ENCODE results near the gene HRH4.

DNA sequence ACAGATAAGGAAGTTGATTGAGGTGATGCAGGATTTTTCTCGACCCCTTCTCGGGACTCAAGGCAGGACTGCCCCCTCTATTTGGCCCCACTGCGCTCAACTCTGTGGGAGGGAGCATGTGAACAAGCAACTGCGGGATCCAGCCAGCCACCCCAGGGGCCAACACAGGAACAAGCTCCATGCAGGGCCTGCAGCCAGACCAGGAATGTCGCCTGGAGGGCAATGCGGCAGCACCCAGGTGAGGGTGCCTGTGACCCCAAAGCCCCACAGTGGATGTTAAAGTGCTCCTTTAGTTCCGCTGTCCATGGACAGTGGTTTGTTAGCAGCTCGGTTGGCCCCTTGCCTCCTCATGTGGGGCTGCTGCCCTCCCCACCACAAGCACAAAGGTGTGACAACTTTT, 57.1 kb downstream of the HRH4 start:
- TF ChIP-seq, protein P1, sequence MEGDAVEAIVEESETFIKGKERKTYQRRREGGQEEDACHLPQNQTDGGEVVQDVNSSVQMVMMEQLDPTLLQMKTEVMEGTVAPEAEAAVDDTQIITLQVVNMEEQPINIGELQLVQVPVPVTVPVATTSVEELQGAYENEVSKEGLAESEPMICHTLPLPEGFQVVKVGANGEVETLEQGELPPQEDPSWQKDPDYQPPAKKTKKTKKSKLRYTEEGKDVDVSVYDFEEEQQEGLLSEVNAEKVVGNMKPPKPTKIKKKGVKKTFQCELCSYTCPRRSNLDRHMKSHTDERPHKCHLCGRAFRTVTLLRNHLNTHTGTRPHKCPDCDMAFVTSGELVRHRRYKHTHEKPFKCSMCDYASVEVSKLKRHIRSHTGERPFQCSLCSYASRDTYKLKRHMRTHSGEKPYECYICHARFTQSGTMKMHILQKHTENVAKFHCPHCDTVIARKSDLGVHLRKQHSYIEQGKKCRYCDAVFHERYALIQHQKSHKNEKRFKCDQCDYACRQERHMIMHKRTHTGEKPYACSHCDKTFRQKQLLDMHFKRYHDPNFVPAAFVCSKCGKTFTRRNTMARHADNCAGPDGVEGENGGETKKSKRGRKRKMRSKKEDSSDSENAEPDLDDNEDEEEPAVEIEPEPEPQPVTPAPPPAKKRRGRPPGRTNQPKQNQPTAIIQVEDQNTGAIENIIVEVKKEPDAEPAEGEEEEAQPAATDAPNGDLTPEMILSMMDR (IDR thresholded peaks at IDR 0.05; ENCODE audit: low read depth, low read length): no peak
- TF ChIP-seq POLR2A (IDR thresholded peaks at IDR 0.05; ENCODE audit: extremely low read depth, insufficient read length) (no peak), MYC (IDR thresholded peaks at IDR 0.05; ENCODE audit: low read depth, low read length) (no peak)
